GM18498 (cell line): ENCODE results near the gene MTHFD2L.
"Not testable (repeated sequence)": the region's sequence is repeated elsewhere in the genome, so short reads cannot be mapped to it uniquely, and the experiment has no call there.

ENCODE experiments used
- ATAC-seq: cut with Tn5 transposase; IDR thresholded peaks from one replicate; pipeline ENCODE4 v1.9.1; 2021; ENCODE audit warnings: mild to moderate bottlenecking, moderate library complexity; ENCODE audit not compliant: unreplicated experiment

The MTHFD2L gene

GRCh38 chr4:74132188-74132587 is 25.7 kb upstream of the MTHFD2L start:
- not testable (repeated sequence) for ATAC-seq

DNA sequence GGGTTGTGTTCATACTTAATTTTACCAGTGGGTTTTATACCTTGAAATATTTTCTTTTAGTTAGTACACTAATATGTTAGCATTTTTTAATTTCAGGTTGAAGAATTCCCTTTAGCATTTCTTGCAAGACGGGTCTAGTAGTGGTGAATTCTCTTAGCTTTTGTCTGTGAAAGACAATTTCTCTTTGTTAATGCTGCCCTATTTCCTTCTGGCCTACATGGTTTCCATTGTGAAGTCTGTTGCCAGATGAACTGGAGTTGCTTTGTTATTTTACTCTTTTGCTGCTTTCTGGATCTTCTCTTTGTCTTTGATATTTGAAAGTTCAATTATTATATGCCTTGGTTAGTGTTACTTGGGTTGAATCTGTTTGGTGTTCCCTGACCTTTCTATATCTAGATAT is 25.0 kb upstream of the MTHFD2L start:
- no peak for ATAC-seq

- peak; percentile 79 for ATAC-seq
Measured at GRCh38 chr4:74133786-74134499, 24.0 kb upstream of the MTHFD2L start.

- no peak for ATAC-seq
Measured at GRCh38 chr4:74134500-74134852, 23.4 kb upstream of the MTHFD2L start.

- ATAC-seq = no peak
Measured at GRCh38 chr4:74146581-74147129, 11.3 kb upstream of the MTHFD2L start.

GRCh38 chr4:74148205-74148604 is 9.7 kb upstream of the MTHFD2L start:
- no peak for ATAC-seq

GRCh38 chr4:74152836-74153235 is 5.1 kb upstream of the MTHFD2L start:
- no peak for ATAC-seq

GRCh38 chr4:74156521-74156920 is 1.4 kb upstream of the MTHFD2L start:
- ATAC-seq = no peak

DNA sequence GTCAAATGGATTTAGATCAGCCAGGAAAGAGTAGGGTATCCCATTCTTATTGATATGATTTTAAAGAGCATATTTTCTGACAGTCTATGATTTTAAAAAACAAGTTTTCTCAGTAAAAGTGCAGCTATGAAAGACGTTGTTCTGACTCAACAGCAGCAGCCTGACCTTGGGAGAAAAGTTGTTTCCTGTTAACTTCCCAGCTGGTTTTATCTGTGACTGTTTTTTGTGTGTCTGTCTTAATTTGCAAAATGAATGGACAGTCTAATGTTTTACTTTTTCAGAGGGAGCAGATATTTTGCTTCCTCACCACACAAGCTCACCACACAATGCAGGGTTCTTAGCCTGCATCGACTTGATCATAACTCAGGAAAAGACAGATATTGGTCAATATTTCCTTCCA is 764 bp upstream of the MTHFD2L start:
- ATAC-seq = no peak

DNA sequence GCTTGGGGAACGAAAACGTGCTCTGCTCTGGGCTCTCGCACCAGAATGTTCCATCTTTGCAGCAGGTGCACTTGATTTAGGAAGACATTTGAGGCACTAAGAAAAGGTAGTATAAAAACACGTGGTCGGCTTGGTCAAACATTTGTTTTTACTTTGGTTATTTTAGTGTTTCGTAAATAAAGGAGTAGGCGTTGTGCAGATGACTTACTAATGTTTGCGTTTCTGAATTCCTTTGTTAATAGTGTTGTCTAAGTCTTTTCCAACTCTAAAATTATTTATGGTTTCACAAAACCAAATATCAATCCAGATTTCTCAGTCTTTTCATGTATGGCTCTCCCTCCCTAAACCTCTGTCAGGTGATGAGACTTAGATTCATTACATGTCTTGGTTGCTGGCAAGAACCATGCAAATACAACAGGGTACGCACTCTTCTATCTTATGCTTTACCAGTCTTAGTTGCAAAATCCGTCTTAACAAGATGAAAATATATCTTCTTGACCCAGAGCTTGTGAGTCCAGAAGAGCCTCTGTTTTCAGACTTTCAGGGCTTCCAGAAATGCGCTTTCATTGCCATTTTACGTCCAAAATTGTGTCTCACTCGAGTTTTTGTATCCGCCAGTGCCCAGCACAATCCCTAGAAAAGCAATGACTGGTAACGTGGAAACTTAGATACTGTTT is 686 bp downstream of the MTHFD2L start:
- no peak for ATAC-seq

DNA sequence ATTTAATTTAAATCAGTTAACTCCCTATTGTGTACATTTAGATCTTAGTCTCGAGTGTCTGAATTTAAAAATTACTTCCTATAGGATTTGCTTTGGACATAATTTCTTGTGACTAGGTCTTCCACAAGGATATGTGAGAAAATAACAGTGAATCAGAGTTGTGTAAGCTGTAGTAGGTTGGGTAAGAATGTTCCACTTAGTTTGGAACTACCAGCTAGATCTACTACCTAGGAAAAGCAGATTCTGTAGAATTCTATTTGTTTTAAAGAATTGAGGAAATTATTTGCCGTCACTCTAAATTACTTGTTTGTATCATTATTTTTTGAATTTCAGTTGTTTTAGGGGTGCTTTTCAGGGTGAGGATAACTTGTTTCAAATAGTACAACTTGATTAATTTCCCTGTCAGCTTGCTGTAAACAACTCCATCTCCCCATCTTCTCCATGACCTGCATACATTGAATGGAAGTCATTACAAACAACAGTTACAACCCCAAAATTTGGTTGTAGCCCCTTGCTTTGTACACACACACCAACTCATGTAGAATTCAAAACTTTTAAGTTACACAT is 1.3 kb downstream of the MTHFD2L start:
- ATAC-seq = no peak

DNA sequence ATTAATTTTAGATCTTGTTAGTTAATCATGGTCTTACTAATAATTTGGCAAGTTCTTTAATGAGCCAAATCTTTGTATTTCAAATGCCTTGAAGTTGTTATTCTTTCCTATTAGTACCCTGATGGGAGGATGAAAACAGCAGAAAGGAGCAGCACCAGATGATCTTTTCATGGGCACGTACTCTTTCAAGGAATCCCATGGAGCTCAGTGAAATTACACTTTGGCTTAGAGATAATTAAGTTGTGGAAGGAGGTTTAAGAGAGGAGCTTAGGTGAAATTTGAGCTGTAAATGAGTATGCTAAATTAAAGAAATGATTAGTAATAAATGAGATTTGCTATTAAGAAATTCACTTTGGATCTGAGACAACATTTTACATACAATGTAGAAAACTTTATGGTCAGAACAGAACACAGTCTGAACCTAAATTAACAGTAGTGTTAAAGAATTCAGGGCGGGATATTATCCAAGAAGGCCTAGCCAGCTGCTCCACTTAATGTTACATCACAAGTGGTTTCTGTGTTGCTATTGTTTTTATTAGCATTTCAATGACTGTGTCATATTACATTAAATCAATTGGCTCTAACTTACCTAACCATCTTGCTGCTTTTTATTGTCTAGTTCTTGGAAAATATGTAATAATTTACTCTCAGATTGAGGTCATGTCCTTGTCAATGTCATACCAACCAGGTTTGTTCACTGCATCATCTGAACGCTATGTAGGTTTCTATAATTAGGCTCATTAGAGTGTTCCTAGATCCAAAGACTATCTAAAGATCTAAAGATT is 3.9 kb downstream of the MTHFD2L start:
- no peak for ATAC-seq

DNA sequence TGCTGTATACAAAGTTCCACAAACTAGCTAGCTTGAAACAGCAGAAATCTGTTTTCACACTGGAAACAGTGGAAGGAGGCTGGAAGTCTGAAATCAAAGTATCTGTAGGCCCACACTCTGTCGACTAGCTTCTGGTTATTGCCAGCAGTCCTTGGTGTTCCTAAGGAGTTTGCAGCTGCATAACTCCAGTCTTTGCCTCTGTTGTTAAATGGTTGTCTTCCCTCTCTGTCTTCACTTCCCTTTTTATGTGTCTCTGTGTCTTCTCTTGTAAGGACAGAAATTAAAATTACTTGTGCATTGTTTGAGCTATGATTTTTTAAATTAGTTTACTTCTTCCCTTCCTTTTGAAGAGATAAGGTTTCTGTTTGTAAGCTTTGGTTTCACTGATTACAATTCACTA is 8.2 kb downstream of the MTHFD2L start:
- no peak for ATAC-seq

- ATAC-seq = no peak
Measured at GRCh38 chr4:74166818-74167217, 8.9 kb downstream of the MTHFD2L start.

DNA sequence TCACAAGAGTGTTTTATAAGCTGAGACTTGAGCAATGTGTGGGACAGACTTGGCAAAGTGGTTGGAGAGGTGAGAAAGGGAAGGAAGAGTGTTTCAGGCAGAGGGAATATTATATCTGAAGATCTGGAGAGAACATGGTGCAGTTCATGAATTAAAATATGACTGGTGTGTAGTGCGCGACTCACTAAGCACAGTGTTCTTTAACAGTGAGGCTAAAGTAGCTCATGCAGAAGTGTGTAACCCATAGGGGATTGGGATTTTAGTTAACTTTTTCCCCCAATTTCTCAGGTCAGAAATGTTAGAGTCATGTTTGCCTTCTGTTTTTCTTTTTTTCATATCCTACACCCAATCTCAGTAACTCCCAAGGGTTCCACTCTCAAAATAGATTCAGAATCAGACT is 9.7 kb downstream of the MTHFD2L start:
- ATAC-seq = no peak

DNA sequence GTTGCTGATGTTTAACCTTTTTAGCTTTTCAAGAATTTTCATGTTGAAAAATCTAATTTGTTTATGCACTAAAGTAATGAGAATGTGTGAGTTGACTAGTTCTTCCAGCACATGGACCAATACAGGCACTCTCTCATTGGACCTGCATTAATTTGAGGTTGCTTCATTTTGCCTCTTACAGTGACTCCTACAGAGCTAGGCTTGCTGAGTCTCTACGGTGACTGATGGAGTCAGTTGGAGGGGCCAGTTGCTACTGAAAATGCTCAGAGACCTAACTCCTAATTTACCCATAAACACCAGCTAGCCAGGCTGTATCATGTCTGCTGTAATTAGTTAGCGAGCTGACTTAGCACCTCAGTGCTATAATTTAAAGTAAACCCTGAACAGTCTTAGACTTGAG is 10.9 kb downstream of the MTHFD2L start:
- no peak for ATAC-seq

- ATAC-seq = no peak
Measured at GRCh38 chr4:74173321-74173720, 15.4 kb downstream of the MTHFD2L start.

GRCh38 chr4:74174421-74174820 is 16.5 kb downstream of the MTHFD2L start:
- ATAC-seq = no peak

DNA sequence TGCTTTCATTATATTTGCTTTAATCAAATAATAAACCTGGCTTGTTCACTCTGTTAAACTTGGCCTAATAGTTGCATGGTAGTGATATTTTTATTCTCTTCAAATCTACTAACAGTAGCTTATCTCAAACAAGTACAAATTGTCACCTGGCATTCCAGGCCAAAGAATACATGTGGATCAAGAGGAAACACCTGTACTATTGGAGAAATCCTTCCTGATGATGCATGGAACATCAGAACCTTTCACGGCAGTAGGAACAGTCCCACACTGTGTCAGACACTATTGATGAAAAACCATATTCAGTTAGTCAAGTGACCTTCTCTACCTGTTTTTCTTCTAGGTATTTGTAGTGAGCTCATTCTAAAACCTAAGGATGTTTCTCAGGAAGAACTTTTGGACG is 17.0 kb downstream of the MTHFD2L start:
- ATAC-seq = no peak

GRCh38 chr4:74175379-74175778 is 17.5 kb downstream of the MTHFD2L start:
- ATAC-seq = no peak

GRCh38 chr4:74178798-74179197 is 20.9 kb downstream of the MTHFD2L start:
- no peak for ATAC-seq
